HepG2 (cell line): Measurements from ENCODE around the gene KRT12. TPM values are rescaled to one million over a fixed set of nuclear protein-coding genes. Genes with fewer than 3 reads are reported as not detected.

ENCODE experiments used
- GPBP1L1 ChIP-seq: sonication (generic); formaldehyde crosslinking; IDR thresholded peaks from 2 replicates; pipeline ENCODE4 v1.5.0; 2020; ENCODE audit warnings: mild to moderate bottlenecking, missing genetic modification reagents
- GPN1 ChIP-seq: sonication (generic); formaldehyde crosslinking; IDR thresholded peaks from 2 replicates; pipeline ENCODE4 v1.5.1; 2020; ENCODE audit warnings: missing genetic modification reagents, borderline replicate concordance
- KLF15 ChIP-seq: sonication (generic); formaldehyde crosslinking; IDR thresholded peaks from 2 replicates; pipeline ENCODE4 v1.8.1; 2023; ENCODE audit warnings: borderline replicate concordance, mild to moderate bottlenecking, inconsistent platforms, missing genetic modification reagents, mixed read lengths
- ZNF253 ChIP-seq: sonication (generic); formaldehyde crosslinking; IDR thresholded peaks from 2 replicates; pipeline ENCODE4 v1.8.0; 2022; ENCODE audit warnings: mild to moderate bottlenecking, missing genetic modification reagents, borderline replicate concordance
- polyA plus RNA-seq, 8 experiments: library from polyadenylated mRNA; depleted of rRNA in 3 of 8; stranded (reverse) in 7 of 8; unstranded in 1 of 8; fragments of >200 nt; fragmentation: Illumina TruSeq in 4 of 8; extraction: Trizol in 4 of 8; gene quantifications; 2 replicates each; pipeline versions ENCODE4 v1.2.1 to v1.2.3, GENCODE V29; 2011 to 2016; ENCODE audit warnings: low read depth in 4 of 8, missing spikeins in 1 of 8, mixed read lengths in 1 of 8; ENCODE audit not compliant: insufficient read depth in 1 of 8
- total RNA-seq, 5 experiments: library from RNA; depleted of rRNA; stranded (reverse); fragments of >200 nt; fragmentation: Illumina TruSeq; extraction: Trizol; gene quantifications; 2 replicates each; pipeline ENCODE4 v1.2.3, GENCODE V29; 2016; ENCODE audit warnings: low read depth in 1 of 5
- TF ChIP-seq, protein P1 (sequence below): sonication (generic); formaldehyde crosslinking; IDR thresholded peaks from 2 replicates; pipeline ENCODE4 v1.8.0; 2022; ENCODE audit warnings: mild to moderate bottlenecking, missing genetic modification reagents; ENCODE audit not compliant: insufficient replicate concordance
- TF ChIP-seq, protein P2 (sequence below): sonication (generic); formaldehyde crosslinking; IDR thresholded peaks from 2 replicates; pipeline ENCODE4 v1.5.1; 2020; ENCODE audit warnings: mild to moderate bottlenecking, missing genetic modification reagents, borderline replicate concordance
- TF ChIP-seq, protein P3 (sequence below): sonication (generic); formaldehyde crosslinking; IDR thresholded peaks from 2 replicates; pipeline ENCODE4 v1.4.0; 2020; ENCODE audit warnings: missing genetic modification reagents
- TF ChIP-seq, protein P4 (sequence below): sonication (generic); formaldehyde crosslinking; conservative IDR thresholded peaks from 2 replicates; pipeline ENCODE4 v1.4.0; 2020; ENCODE audit warnings: mild to moderate bottlenecking, missing genetic modification reagents, moderate library complexity

KRT12 gene
- total and polyA plus RNA-seq, 2 of the 13 experiments (the other 11 are each of a cell fraction or from before 2014, with no cell fraction given) = 0.07 to 0.09 TPM

DNA sequence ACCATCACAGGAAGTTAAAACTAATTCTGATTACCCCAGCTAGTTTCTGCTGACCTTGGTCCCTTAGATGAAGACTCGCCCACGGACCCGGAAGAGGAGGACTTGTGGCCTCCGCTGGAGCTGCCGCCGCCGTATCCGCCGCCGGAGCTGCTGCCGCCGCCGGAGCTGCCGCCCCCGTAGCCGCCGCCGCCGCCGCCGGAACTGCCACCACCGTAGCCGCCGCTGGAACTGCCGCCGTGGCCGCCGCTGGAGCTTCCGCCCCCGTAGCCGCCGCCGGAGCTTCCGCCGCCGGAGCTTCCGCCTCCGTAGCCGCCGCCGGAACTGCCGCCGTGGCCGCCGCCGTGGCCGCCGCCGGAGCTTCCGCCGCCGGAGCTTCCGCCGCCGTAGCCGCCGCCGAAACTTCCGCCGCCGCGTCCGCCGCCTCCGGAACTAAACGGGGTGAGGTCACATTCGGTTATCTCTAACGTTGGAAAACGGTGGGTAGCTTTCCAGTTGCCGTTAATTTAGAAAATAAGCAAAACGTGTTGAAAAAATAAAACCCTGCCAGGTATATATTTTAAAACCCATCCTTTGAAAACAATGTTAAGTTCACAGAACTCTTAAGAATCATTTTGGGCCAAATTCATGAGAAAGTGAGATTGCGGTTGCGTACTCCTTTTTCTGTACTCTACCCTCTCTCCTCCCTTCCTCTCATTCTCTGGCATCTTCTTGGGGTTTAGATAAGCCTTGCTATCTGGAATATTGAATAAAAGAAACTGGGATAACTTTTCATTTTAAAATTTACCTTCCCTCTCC is 48.1 kb downstream of the KRT12 start (continued):
- TF ChIP-seq, protein P1, sequence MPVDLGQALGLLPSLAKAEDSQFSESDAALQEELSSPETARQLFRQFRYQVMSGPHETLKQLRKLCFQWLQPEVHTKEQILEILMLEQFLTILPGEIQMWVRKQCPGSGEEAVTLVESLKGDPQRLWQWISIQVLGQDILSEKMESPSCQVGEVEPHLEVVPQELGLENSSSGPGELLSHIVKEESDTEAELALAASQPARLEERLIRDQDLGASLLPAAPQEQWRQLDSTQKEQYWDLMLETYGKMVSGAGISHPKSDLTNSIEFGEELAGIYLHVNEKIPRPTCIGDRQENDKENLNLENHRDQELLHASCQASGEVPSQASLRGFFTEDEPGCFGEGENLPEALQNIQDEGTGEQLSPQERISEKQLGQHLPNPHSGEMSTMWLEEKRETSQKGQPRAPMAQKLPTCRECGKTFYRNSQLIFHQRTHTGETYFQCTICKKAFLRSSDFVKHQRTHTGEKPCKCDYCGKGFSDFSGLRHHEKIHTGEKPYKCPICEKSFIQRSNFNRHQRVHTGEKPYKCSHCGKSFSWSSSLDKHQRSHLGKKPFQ (CRISPR knock-in tag) = no peak
- TF ChIP-seq GPN1 (CRISPR knock-in tag) = no peak
- TF ChIP-seq GPBP1L1 (CRISPR knock-in tag) = no peak
- TF ChIP-seq, protein P2, sequence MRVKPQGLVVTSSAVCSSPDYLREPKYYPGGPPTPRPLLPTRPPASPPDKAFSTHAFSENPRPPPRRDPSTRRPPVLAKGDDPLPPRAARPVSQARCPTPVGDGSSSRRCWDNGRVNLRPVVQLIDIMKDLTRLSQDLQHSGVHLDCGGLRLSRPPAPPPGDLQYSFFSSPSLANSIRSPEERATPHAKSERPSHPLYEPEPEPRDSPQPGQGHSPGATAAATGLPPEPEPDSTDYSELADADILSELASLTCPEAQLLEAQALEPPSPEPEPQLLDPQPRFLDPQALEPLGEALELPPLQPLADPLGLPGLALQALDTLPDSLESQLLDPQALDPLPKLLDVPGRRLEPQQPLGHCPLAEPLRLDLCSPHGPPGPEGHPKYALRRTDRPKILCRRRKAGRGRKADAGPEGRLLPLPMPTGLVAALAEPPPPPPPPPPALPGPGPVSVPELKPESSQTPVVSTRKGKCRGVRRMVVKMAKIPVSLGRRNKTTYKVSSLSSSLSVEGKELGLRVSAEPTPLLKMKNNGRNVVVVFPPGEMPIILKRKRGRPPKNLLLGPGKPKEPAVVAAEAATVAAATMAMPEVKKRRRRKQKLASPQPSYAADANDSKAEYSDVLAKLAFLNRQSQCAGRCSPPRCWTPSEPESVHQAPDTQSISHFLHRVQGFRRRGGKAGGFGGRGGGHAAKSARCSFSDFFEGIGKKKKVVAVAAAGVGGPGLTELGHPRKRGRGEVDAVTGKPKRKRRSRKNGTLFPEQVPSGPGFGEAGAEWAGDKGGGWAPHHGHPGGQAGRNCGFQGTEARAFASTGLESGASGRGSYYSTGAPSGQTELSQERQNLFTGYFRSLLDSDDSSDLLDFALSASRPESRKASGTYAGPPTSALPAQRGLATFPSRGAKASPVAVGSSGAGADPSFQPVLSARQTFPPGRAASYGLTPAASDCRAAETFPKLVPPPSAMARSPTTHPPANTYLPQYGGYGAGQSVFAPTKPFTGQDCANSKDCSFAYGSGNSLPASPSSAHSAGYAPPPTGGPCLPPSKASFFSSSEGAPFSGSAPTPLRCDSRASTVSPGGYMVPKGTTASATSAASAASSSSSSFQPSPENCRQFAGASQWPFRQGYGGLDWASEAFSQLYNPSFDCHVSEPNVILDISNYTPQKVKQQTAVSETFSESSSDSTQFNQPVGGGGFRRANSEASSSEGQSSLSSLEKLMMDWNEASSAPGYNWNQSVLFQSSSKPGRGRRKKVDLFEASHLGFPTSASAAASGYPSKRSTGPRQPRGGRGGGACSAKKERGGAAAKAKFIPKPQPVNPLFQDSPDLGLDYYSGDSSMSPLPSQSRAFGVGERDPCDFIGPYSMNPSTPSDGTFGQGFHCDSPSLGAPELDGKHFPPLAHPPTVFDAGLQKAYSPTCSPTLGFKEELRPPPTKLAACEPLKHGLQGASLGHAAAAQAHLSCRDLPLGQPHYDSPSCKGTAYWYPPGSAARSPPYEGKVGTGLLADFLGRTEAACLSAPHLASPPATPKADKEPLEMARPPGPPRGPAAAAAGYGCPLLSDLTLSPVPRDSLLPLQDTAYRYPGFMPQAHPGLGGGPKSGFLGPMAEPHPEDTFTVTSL (CRISPR knock-in tag) = no peak
- no peak for TF ChIP-seq KLF15 (CRISPR knock-in tag)
- no peak for TF ChIP-seq ZNF253 (CRISPR knock-in tag)
- TF ChIP-seq, protein P3, sequence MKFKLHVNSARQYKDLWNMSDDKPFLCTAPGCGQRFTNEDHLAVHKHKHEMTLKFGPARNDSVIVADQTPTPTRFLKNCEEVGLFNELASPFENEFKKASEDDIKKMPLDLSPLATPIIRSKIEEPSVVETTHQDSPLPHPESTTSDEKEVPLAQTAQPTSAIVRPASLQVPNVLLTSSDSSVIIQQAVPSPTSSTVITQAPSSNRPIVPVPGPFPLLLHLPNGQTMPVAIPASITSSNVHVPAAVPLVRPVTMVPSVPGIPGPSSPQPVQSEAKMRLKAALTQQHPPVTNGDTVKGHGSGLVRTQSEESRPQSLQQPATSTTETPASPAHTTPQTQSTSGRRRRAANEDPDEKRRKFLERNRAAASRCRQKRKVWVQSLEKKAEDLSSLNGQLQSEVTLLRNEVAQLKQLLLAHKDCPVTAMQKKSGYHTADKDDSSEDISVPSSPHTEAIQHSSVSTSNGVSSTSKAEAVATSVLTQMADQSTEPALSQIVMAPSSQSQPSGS (CRISPR knock-in tag) = peak; percentile 28; the same call in 1 of the 2 replicates
- TF ChIP-seq, protein P4, sequence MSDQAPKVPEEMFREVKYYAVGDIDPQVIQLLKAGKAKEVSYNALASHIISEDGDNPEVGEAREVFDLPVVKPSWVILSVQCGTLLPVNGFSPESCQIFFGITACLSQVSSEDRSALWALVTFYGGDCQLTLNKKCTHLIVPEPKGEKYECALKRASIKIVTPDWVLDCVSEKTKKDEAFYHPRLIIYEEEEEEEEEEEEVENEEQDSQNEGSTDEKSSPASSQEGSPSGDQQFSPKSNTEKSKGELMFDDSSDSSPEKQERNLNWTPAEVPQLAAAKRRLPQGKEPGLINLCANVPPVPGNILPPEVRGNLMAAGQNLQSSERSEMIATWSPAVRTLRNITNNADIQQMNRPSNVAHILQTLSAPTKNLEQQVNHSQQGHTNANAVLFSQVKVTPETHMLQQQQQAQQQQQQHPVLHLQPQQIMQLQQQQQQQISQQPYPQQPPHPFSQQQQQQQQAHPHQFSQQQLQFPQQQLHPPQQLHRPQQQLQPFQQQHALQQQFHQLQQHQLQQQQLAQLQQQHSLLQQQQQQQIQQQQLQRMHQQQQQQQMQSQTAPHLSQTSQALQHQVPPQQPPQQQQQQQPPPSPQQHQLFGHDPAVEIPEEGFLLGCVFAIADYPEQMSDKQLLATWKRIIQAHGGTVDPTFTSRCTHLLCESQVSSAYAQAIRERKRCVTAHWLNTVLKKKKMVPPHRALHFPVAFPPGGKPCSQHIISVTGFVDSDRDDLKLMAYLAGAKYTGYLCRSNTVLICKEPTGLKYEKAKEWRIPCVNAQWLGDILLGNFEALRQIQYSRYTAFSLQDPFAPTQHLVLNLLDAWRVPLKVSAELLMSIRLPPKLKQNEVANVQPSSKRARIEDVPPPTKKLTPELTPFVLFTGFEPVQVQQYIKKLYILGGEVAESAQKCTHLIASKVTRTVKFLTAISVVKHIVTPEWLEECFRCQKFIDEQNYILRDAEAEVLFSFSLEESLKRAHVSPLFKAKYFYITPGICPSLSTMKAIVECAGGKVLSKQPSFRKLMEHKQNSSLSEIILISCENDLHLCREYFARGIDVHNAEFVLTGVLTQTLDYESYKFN (CRISPR knock-in tag) = no peak
